C4-2B (cell line): Measurements from ENCODE around the gene TUBGCP5.

ENCODE experiments used
- ZFX ChIP-seq: fragments of 450-650 bp; IDR thresholded peaks from 2 replicates; pipeline ENCODE4 v1.6.1; 2017
- TF ChIP-seq, protein P1 (sequence below): fragments of 450-650 bp; conservative IDR thresholded peaks from 2 replicates; pipeline ENCODE4 v1.5.1; 2017; ENCODE audit warnings: mild to moderate bottlenecking

DNA sequence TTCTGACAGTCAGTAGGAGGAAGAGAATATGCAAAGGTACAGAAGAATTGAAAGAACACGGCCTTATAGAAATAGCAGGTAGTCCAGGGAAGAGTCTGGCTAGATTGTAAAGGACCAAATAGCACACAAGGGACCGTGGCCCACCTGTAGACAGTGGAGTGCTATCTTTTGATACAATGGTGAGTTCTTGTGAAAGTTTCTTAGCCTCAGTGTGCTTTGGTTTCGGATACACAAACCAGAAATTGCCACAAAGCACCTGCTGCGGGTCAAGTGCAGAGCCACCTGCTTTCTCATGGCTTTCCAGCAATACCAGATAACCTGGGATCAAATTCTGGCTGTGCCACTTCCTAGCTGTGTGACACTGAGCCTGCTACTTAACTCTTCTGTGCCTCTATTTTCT is 36.6 kb upstream of the TUBGCP5 start:
- TF ChIP-seq, protein P1, sequence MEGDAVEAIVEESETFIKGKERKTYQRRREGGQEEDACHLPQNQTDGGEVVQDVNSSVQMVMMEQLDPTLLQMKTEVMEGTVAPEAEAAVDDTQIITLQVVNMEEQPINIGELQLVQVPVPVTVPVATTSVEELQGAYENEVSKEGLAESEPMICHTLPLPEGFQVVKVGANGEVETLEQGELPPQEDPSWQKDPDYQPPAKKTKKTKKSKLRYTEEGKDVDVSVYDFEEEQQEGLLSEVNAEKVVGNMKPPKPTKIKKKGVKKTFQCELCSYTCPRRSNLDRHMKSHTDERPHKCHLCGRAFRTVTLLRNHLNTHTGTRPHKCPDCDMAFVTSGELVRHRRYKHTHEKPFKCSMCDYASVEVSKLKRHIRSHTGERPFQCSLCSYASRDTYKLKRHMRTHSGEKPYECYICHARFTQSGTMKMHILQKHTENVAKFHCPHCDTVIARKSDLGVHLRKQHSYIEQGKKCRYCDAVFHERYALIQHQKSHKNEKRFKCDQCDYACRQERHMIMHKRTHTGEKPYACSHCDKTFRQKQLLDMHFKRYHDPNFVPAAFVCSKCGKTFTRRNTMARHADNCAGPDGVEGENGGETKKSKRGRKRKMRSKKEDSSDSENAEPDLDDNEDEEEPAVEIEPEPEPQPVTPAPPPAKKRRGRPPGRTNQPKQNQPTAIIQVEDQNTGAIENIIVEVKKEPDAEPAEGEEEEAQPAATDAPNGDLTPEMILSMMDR = no peak
- no peak for TF ChIP-seq ZFX
